Measurements from ENCODE around the gene TMPRSS11B. TPM values are rescaled to one million over a fixed set of nuclear protein-coding genes. Genes with fewer than 3 reads are reported as not detected.

The TMPRSS11B gene
- polyA plus RNA-seq, 1 donor from 2014 or later, result not detected

GRCh38 chr4:68267433-68267944 is 22.0 kb upstream of the TMPRSS11B start:
- Histone ChIP-seq H3K9me3 (ENCODE audit: low read length) (no peaks in the 10 kb centered on the region), H3K36me3 (ENCODE audit: insufficient read depth, low read length) (no peaks in the 10 kb centered on the region), H3K4me2 (ENCODE audit: low read length) (no peak overlapping the region), H2AFZ (ENCODE audit: low read depth, low read length) (no peak overlapping the region), H3K27me3 (ENCODE audit: insufficient read depth, low read depth, low read length) (no peaks in the 10 kb centered on the region), H3K9me2 (ENCODE audit: insufficient read depth, low read length) (no peaks in the 10 kb centered on the region), H4K20me1 (ENCODE audit: insufficient read depth) (no peaks in the 10 kb centered on the region), H3K4me3 (ENCODE audit: low read length) (no peak overlapping the region), H3K79me2 (replicated peaks; ENCODE audit: insufficient read depth, low read length) (no peaks in the 10 kb centered on the region), H3F3A (ENCODE audit: insufficient read depth, low read length, poor library complexity, severe bottlenecking) (no peaks in the 10 kb centered on the region), H3K9ac (ENCODE audit: low read length) (no peak overlapping the region), H3K27ac (ENCODE audit: low read length) (no peak overlapping the region)
- TF ChIP-seq TAF1 (IDR thresholded peaks at IDR 0.05; ENCODE audit: low read depth) (no peak), REST (IDR thresholded peaks at IDR 0.05; ENCODE audit: borderline replicate concordance) (no peak), POLR2AphosphoS5 (IDR thresholded peaks at IDR 0.05) (no peak), RAD21 (conservative IDR thresholded peaks at IDR 0.05) (no peak), EZH2 (IDR thresholded peaks at IDR 0.05; ENCODE audit: borderline replicate concordance, insufficient read depth, low read length, poor library complexity, severe bottlenecking) (no peak), CTCF (IDR thresholded peaks at IDR 0.05; ENCODE audit: poor library complexity, severe bottlenecking) (no peak), SMC3 (conservative IDR thresholded peaks at IDR 0.05; ENCODE audit: poor library complexity) (no peak), MXI1 (conservative IDR thresholded peaks at IDR 0.05; ENCODE audit: poor library complexity, severe bottlenecking) (no peak), EP300 (conservative IDR thresholded peaks at IDR 0.05; ENCODE audit: poor library complexity, severe bottlenecking) (no peak)

- no peaks in the 10 kb centered on the region for H3K9me3 ChIP-seq (ENCODE audit: low read length)
- H3K27me3 ChIP-seq (ENCODE audit: insufficient read depth, low read depth, low read length), result no peaks in the 10 kb centered on the region
- H3K9ac ChIP-seq (ENCODE audit: low read length), result no peak overlapping the region
- TF ChIP-seq MXI1 (conservative IDR thresholded peaks at IDR 0.05; ENCODE audit: poor library complexity, severe bottlenecking) (no peak), SMC3 (conservative IDR thresholded peaks at IDR 0.05; ENCODE audit: poor library complexity) (no peak), POLR2AphosphoS5 (IDR thresholded peaks at IDR 0.05) (no peak), EP300 (conservative IDR thresholded peaks at IDR 0.05; ENCODE audit: poor library complexity, severe bottlenecking) (no peak), EZH2 (IDR thresholded peaks at IDR 0.05; ENCODE audit: borderline replicate concordance, insufficient read depth, low read length, poor library complexity, severe bottlenecking) (no peak), RAD21 (conservative IDR thresholded peaks at IDR 0.05) (no peak)
- no peaks in the 10 kb centered on the region for H3K9me2 ChIP-seq (ENCODE audit: insufficient read depth, low read length)
- H3K79me2 ChIP-seq (replicated peaks; ENCODE audit: insufficient read depth, low read length), result no peaks in the 10 kb centered on the region
- H3K36me3 ChIP-seq (ENCODE audit: insufficient read depth, low read length), result no peaks in the 10 kb centered on the region
- no peaks in the 10 kb centered on the region for H3F3A ChIP-seq (ENCODE audit: insufficient read depth, low read length, poor library complexity, severe bottlenecking)
- H4K20me1 ChIP-seq (ENCODE audit: insufficient read depth), result no peaks in the 10 kb centered on the region
- no peak overlapping the region for H3K27ac ChIP-seq (ENCODE audit: low read length)
- H3K4me3 ChIP-seq (ENCODE audit: low read length), result no peak overlapping the region
- no peak overlapping the region for H3K4me2 ChIP-seq (ENCODE audit: low read length)
- no peak overlapping the region for H2AFZ ChIP-seq (ENCODE audit: low read depth, low read length)
These were observed 19.5 kb upstream of the TMPRSS11B start for GRCh38 chr4:68264875-68265565.
